BE2C (cell line): ENCODE data around the gene REST. TPM values are rescaled to one million over a fixed set of nuclear protein-coding genes. Genes with fewer than 3 reads are reported as not detected.

Experiments used
- DNase-seq: peaks from one replicate; pipeline ENCODE4 v3.0.0-alpha.2; 2020
- H3K27me3 ChIP-seq: fragments of 250-450 bp; sonication (Bioruptor Pico); 2 replicates; pipeline ENCODE4 v1.5.1; 2020; ENCODE audit warnings: mild to moderate bottlenecking
- H3K36me3 ChIP-seq: fragments of 250-450 bp; sonication (Bioruptor Pico); 2 replicates; pipeline ENCODE4 v1.5.1; 2020; ENCODE audit warnings: mild to moderate bottlenecking
- H3K4me1 ChIP-seq: fragments of 250-450 bp; sonication (Bioruptor Pico); 2 replicates; pipeline ENCODE4 v1.5.1; 2020
- H3K4me3 ChIP-seq: 2 replicates; pipeline ENCODE4 v1.5.1; 2011; ENCODE audit warnings: low read depth, low read length
- H3K9me3 ChIP-seq: fragments of 250-450 bp; sonication (Bioruptor Pico); 2 replicates; pipeline ENCODE4 v1.5.1; 2020
- CTCF ChIP-seq: IDR thresholded peaks from 2 replicates; pipeline ENCODE4 v1.5.1; 2012; ENCODE audit warnings: mild to moderate bottlenecking, low read depth, low read length
- polyA plus RNA-seq: library from polyadenylated mRNA; unstranded; fragments of >200 nt; gene quantifications from one replicate; pipeline ENCODE4 v1.2.1, GENCODE V29; 2012; ENCODE audit warnings: low read depth, missing spikeins; ENCODE audit not compliant: insufficient read length, insufficient read depth

The REST gene
- polyA plus RNA-seq, result 0.06 TPM

- Histone ChIP-seq H3K36me3 (no peaks in the 10 kb centered on the region), H3K4me3 (peak within 1 kb of the TSS; percentile 53), H3K4me1 (no peaks in the 10 kb centered on the region), H3K9me3 (no peaks in the 10 kb centered on the region), H3K27me3 (peaks cover 48% of the 10 kb centered on the region)
- no peak for TF ChIP-seq CTCF
- DNase-seq, result peak; percentile 62
Measured at GRCh38 chr4:56907489-56908205, at the start of gene REST. Gene REST (plus strand): TSS chr4:56907900. CDS start chr4:56910639, 2,739 bp downstream.

- H3K36me3 ChIP-seq, result no peaks in the 10 kb centered on the region
- no peaks in the 10 kb centered on the region for H3K9me3 ChIP-seq
- peaks cover 4% of the 10 kb centered on the region; the same call in 1 of the 2 replicates for H3K27me3 ChIP-seq
- no peak for DNase-seq
- no peaks in the 10 kb centered on the region for H3K4me1 ChIP-seq
- no peak for TF ChIP-seq CTCF
- H3K4me3 ChIP-seq, result no peak overlapping the region
Measured at GRCh38 chr4:56859841-56860240, 47.9 kb upstream of the REST start.

- TF ChIP-seq CTCF, result no peak
- H3K36me3 ChIP-seq, result no peaks in the 10 kb centered on the region
- DNase-seq, result no peak
- H3K27me3 ChIP-seq, result peaks cover 4% of the 10 kb centered on the region; the same call in 1 of the 2 replicates
- H3K9me3 ChIP-seq, result no peaks in the 10 kb centered on the region
- H3K4me3 ChIP-seq, result no peak overlapping the region
- no peaks in the 10 kb centered on the region for H3K4me1 ChIP-seq
Measured at GRCh38 chr4:56860781-56861180, 46.9 kb upstream of the REST start.

- peak; percentile 22 for DNase-seq
- Histone ChIP-seq H3K9me3 (no peaks in the 10 kb centered on the region), H3K27me3 (peaks cover 4% of the 10 kb centered on the region; the same call in 1 of the 2 replicates), H3K4me3 (no peak overlapping the region), H3K36me3 (no peaks in the 10 kb centered on the region), H3K4me1 (no peaks in the 10 kb centered on the region)
- no peak for TF ChIP-seq CTCF
Measured at GRCh38 chr4:56861360-56861759, 46.3 kb upstream of the REST start.

- Histone ChIP-seq H3K4me3 (no peak overlapping the region), H3K4me1 (no peaks in the 10 kb centered on the region), H3K27me3 (no peaks in the 10 kb centered on the region), H3K9me3 (no peaks in the 10 kb centered on the region), H3K36me3 (no peaks in the 10 kb centered on the region)
- TF ChIP-seq CTCF, result no peak
- no peak for DNase-seq
Measured at GRCh38 chr4:56863441-56864139, 44.1 kb upstream of the REST start.

GRCh38 chr4:56870946-56871345 is 36.8 kb upstream of the REST start:
- no peaks in the 10 kb centered on the region for H3K27me3 ChIP-seq
- no peak overlapping the region for H3K4me3 ChIP-seq
- H3K4me1 ChIP-seq, result no peaks in the 10 kb centered on the region
- H3K9me3 ChIP-seq, result no peaks in the 10 kb centered on the region
- TF ChIP-seq CTCF, result no peak
- no peaks in the 10 kb centered on the region for H3K36me3 ChIP-seq
- no peak for DNase-seq
